HG02759 (cell line): Measurements from ENCODE around the gene ZNF345.

Experiments used
- ATAC-seq: cut with Tn5 transposase; IDR thresholded peaks from one replicate; pipeline ENCODE4 v1.9.1; 2021; ENCODE audit warnings: mild to moderate bottlenecking, moderate library complexity; ENCODE audit not compliant: unreplicated experiment

ZNF345 gene

DNA sequence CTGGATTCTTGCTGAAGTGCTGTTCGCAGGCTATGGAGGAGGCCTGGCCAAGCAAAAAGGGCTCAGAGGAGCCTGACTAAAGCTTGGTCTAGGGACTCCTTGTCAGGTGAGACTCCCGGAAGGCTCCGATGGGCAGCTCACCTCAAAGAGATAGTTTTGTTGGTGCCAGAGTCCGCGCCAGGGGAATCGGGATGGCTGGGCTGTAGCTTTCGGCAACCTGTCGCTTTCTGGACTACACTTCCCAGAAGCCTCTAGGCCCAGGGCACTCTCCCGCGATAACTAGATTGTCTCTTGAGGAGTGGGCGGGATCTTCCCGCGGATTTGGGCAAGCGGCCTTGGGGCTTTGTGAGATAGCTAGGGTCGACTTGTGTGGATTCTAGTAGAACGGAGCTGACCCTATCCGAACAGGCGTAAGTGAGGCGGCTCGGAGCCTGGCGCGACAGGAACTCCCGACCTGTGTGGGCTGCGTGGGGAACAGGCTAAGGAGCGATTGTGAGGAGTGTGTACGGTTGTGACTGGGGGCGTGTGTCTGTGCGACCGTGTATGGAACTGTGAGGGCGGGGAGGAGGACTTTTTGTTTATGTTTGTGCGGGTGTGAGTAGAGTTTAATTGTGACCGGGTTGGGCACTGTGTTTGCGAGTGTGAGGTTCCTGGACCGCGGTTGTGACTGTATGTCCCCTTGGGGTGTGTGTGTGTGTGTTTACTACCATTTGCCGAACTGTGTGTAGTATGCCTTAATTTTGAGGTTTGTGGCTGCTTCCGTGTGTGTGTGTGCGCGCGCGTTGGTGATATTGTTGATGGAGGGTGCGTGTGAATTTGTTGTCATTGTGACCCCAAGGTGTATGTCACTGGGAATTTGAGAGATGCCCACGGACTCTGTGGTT is at the start of gene ZNF345:
Gene ZNF345, plus strand, starts transcription at position 318 of the 884 bp plus-strand sequence. CDS start 25,955 bp downstream, outside the sequence.
- peak; percentile 84 for ATAC-seq

DNA sequence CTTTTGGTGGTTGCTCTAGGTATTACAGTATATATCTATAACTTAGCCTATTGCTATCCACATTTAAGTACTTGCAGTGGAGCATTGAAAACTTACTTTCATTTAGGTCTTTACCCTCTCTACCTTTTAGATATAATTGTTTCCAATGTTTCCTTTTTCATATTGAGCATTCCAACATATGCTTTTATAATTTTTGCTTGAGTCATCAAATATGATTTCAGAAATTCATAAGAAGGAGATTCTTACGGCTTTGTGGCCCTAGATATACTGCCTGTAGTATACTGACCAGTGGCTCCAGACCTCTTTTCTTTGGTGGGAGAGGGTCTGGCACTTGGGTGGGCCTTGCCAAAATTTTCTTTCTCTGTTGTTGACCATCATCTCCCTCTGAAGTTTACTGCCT is 45.3 kb upstream of the ZNF345 start:
- ATAC-seq: no peak

DNA sequence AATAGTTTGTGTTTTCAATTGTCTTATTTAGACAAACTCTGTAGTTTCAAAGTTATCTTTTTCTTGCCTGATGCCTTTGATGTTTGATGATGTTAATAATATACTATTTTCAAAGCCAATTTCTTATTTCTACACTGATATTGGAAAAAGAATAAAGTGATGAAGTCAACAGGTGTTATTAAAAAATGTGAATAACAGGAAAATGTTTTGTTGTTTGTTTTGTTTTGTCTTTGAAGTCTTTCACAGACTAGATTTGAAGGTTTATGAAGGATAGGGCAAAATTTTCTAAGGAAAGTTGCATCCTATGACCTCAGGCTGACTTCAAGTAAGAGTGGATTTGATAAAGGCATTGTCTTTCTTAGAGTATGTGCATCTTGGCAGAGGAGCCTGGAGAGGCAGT is 43.6 kb upstream of the ZNF345 start:
- ATAC-seq: no peak

DNA sequence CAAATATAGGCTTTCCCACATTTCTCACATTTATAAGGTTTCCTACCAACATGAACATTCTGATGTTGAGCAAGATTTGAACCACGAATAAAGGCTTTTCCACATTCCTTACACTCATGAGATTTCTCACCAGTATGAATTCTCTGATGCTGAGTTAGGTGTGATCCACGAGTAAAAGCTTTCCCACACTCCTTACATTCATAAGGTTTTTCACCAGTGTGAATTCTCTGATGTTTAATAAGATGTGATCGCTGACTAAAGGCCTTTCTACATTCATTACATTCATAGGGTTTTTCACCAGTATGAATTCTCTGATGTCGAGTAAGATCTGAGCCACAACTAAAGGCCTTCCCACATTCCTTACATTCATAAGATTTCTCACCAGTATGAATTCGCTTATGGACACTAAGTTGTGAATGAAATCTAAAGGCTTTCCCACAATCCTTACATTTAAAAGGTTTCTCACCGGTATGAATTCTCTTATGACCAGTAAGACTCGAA is 31.5 kb upstream of the ZNF345 start:
- ATAC-seq: no peak

DNA sequence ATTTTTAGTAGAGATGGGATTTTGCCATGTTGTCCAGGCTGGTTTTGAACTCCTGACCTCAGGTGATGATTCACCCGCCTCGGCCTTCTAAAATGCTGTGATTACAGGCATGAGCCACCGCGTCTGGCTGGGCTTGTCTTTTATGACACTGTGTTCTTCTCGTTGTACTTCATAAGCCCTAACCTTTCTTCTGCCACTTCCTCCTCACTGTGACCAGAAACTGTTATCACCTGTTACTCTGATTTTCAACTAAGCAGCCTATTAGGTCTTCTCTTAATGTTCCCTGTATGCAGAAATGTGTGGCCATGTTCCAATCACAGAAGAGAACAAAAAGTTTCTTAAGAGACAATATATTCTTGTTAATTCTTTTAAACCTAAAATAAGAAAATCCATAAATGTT is 28.9 kb upstream of the ZNF345 start:
- no peak for ATAC-seq

DNA sequence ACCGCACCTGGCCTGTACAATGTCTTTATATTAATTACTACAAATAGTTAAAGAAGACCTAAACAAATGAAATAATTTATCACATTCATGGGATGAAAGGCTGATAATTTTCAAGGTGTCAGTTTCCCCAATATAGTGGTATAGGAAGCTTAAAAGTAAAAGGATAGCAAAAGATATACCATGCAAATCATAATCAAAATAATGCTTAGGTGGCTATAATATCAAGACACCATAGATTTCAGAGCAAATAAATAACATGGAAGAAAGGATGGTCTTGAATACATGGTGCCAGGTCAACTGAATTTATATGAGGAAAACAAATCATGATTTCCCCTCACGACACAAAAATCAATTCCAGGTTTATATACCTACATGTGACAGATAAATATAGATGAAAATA is 17.2 kb upstream of the ZNF345 start:
- no peak for ATAC-seq

DNA sequence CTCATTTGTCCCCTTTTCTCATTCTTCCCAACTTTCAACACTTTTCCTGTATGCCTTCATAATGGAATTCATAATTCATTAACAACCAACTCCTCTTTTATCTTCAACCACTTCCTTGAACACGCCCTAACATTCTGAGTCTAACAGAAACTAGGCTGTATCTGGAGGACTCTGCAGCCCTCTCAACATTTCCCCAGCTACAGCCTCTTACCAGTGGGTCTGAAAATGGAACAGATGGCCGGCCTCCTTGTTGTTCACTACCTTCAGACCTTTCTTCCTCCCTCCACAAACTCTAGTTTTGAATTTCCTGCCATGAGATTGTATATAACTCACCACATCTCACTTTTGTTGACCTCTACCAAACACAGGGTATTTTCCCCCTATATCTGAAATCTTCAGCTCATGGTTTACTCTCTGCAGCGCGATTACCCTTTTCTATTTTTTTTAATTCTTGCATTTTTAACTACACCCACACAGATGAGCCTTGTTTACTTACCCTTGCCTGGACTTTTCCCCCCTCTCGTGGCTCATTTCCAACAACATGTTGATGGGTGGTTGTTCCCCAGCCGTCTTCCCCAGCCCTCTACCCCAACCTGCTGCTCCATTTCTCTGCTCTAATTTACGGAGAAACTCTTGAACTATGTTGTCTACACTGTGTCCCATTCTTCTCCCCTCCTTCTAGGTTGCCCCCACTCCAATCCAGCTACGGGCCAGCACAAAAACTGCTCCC is 13.3 kb upstream of the ZNF345 start:
- ATAC-seq: no peak

DNA sequence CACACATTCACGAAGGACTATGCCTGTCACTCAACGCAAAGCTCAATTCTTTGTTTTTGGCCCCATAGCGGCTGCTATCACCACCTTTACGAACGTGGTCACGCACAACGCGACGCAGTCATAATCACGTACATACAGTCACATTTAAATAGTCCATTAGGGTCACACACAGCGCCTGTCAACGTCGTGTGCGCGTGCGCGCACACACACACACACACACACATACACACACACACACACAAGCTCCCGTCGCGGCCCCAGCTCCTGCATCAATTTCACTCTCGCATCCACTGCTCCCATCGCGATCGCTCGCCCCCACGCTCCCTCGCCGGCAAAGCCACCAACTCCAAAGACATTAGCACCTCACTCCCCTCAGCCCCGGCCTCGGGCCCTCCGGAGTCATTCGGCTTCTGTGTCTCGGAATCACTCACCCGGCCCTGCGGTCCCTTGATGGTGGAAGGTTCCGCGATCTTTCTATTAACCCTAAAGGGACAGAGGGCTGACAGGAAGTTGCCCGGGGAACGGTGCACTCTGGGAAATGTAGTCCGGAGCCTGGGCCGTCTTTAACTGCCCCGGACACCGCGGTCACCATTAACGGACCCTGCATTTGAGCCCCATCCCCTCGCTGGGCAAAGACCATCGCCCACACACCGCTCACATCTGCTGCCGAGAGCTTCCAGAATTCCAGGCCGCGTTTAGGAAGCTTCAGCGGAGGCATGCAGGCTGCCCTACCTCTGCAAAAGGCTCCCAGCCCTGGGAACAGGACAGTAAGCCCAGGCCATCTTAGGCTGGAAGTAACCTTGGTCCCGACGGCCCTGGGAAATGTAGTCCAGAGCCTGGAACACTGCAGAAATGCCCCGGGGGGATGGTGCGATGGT is 12.5 kb upstream of the ZNF345 start, which contains the start of gene ZNF790:
Gene ZNF790, minus strand, starts transcription at position 482 of the 878 bp plus-strand sequence. CDS start 12,768 bp downstream, outside the sequence.
- peak; percentile 95 for ATAC-seq

DNA sequence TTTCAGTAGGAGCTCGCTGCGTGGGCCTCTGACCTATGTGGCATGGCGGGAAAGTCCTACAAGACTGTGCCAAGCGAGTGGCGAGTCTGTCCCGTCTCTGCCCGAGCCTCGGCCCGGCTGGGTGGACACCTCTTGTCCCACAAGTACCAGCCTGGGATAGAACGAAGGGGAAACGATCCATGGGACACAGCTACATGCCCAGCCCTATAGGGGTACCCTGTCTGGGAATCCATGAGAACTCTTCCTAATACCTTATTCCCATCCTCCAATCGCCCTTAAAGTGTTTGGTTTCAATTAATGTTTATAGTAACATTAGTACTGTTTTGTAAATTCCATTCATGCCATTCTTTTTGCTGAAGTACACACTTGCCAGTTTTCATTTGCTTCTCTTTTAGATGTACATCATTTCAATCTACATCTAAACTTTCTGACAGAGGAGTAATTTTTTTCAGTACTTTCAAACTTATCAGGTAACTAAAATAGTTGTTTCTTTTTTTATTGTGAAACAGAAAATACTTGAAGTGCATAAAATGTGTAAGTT is 11.8 kb upstream of the ZNF345 start:
- no peak for ATAC-seq

DNA sequence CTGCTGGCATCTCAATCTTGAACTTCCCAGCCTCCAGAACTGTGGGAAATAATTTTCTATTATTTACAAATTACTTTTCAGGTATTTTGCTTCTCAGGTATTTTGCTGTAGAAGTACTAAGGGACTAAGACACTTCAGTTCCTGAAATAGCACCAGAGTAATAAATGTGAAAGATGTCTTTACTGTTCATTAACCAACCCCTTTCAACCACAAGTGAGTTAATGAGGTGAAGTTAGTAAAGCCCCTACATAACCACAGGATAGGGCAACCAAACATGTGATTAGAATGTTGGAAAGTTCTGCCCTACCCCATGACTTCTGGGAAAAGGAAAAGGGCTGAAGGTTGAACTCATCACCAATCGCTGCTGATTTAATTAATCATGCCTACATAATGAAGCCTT is 2.7 kb upstream of the ZNF345 start:
- ATAC-seq: no peak

DNA sequence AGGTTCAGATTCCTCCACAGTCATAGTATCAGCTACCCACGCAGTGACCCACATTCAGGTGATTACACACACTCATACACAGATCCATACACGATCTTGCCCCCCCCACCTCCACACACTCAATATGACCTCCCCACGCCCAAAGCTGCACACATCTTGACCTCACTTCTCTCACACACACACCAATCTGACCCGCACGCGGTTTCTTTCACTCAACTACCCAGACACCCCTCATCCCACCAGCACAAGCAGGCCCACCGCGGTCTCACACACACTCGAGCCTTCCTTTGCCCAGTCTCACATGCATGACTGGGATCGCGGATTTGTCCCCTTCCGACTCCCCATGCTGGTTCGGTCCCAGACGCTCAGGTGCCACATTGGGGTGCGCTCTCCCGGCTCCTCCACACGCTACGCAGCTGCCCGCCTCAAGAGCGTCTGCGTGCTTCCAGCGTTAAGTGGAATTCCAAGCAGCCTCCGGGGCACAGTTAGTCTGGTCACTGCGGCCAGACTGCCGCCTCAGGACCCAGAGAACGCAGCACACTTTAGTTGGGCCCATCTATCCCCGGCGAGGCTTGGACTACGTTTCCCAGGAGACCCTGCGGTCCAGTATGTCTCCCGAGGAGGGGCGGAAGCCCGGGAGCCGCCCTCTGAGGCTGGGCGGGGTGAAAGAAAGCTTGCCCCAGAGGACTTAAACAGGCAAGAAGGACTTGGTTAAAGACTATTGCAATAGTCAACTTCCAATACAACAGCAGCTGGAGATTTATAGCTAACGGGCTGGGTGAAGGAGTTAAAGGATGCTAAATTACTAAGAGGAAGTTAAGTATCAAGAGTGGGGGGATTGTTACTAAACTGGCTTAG is 746 bp upstream of the ZNF345 start:
- peak; percentile 89 for ATAC-seq

DNA sequence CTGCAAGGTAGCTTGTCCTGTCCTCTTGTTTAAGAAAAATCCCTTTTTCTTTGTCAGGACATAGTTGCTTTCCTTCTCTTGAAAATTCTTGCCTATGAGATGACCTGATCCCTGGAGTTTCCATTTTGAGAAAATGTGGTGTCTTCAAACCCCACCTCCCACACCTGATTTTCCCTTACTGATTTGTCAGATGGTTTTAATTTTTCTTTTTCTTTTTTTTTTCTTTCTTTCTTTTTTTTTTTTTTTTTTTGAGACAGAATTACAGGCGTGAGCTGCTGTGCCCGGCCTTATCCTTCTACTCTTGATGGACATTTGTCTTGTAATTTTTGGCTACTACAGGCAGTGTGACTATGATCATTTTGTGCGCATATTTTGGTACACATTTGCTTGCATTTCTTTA is 1.2 kb downstream of the ZNF345 start:
- ATAC-seq: no peak

DNA sequence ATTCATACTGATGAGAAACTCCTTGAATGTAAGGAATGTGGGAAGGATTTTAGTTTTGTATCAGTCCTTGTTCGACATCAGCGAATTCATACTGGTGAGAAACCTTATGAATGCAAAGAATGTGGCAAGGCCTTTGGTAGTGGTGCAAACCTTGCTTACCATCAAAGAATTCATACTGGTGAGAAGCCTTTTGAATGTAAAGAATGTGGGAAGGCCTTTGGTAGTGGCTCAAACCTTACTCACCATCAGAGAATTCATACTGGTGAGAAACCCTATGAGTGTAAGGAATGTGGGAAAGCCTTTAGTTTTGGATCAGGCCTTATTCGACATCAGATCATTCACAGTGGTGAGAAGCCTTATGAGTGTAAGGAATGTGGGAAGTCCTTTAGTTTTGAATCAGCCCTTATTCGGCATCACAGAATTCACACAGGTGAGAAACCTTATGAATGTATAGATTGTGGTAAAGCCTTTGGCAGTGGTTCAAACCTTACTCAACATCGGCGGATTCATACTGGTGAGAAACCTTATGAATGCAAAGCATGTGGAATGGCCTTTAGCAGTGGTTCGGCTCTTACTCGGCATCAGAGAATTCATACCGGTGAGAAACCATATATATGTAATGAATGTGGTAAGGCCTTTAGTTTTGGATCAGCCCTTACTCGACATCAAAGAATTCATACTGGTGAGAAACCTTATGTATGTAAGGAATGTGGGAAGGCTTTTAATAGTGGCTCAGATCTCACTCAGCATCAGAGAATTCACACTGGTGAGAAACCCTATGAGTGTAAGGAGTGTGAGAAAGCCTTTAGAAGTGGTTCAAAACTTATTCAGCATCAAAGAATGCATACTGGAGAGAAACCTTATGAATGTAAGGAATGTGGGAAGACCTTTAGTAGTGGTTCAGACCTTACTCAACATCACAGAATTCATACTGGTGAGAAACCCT is 26.6 kb downstream of the ZNF345 start:
- ATAC-seq: no peak

DNA sequence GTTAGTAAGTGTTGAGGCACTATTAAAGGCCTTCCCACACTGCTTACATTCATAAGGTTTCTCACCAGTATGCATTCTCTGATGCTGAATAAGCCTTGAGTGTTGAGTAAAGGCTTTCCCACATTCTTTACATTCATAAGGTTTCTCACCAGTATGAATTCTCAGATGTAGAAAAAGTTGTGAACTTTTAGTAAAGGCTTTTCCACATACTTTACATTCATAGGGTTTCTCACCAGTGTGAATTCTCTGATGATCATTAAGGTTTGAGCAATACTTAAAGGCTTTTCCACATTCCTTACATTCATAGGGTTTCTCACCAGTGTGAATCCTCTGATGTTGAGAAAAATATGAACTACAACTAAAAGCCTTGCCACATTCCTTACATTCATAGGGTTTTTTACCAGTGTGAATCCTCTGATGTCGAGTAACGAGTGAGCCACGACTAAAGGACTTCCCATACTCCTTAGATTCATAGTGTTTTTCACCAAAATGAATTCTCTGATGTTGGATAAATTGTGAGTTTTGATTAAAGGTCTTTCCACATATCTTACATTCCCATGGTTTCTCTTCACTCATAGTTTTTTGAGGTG is 41.2 kb downstream of the ZNF345 start:
- ATAC-seq: no peak

DNA sequence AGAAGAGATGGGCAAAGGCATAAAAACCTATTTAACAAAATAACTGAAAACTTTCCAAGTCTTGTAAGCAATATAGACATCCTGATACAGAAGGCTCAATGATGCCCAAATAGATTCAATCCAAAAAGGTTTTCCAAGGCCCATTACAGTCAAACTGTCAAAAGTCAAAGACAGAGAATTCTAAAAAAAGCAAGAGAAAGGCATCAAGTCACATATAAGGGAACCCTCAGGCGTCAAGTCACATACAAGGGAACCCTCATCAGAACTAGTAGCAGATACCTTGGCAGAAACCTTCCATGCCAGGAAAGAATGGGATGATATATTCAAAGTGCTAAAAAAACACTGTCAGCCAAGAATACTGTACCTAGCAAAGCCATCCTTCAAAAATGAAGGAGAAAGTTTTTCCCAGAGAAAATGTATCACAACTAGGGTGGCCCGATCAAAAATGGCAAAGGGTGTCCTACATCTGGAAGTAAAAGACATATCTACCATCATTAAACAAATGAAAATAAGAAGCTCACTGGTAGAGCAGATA is 44.2 kb downstream of the ZNF345 start:
- no peak for ATAC-seq

DNA sequence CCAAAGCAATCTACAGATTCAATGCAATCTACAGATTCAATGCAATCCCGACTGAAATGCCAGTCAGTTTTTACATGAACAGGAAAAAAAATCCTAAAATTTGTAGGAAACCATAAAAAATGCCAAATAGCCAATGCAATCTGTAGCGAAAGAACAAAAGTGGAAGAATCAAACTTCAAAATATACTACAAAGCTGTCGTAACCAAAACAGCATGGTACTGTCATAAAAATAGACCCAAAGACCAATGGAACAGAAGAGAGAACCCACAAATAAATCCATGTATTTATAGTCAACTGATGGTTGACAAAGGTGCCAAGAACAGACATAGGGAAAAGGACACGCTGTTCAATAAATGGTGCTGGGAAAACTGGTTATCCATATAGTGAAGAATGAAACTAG is 47.7 kb downstream of the ZNF345 start:
- no peak for ATAC-seq

DNA sequence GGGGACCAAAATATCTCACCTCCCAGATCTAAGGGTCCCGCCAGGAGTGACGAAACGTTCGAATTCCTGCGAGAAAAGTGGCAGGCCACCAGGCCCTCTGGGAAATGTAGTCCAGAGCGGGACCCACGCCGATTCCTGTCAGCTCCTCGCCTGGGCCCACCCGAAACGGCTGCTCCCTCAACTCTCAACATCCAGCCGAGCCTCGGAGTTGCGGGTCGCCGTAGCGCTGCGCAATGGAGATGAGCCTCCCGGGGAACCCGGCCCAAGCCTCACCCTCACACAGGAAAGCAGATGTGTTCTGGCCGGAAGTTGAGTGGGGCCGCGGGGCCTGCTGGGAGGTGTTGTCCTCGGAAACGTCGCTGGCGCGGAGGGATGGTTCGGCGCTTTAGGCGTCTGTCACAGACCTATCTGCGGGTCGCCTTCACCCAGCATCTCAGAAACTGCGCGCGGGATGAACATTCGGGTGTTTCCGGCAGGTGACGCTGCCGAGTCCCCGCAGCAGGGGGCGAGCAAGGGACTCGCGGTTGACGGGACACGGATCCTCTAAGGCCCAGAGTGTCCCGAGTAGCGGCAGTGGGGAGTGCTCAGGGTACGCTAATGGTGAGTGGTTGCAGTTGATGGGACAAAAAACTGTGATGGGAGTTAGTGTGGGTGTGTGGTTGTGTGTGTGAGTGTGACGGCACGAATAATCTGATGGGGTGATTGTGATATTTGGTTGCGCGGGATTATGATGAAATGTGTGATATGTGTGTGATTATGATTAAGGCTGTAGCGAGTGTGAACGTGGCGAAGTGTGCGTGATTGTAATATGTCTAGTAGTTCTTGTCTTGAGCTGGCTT is 65.5 kb downstream of the ZNF345 start, which contains the start of the genes ZNF568 and ZNF829:
Gene ZNF568, plus strand, starts transcription at position 341 of the 839 bp plus-strand sequence. CDS start 6,439 bp downstream, outside the sequence.
Gene ZNF829, minus strand, starts transcription at position 300 of the 839 bp plus-strand sequence. CDS start 1,124 bp downstream, outside the sequence.
- ATAC-seq: peak; percentile 97
